K562 (cell line): ENCODE measurements around the gene PLEKHA7. TPM values are rescaled to one million over a fixed set of nuclear protein-coding genes. Genes with fewer than 3 reads are reported as not detected.

ENCODE experiments used
- IRF1 ChIP-seq: sonication (generic); formaldehyde crosslinking; IDR thresholded peaks from 2 replicates; pipeline ENCODE4 v1.8.0; 2022; ENCODE audit warnings: missing genetic modification reagents, mild to moderate bottlenecking, borderline replicate concordance
- KDM5B ChIP-seq: fragments of 200-600 bp; sonication (generic); IDR thresholded peaks from 2 replicates; pipeline ENCODE4 v1.6.1; 2012; ENCODE audit warnings: low read depth, mild to moderate bottlenecking, moderate library complexity, low read length, control low read depth, inconsistent platforms; ENCODE audit not compliant: insufficient replicate concordance
- KLF10 ChIP-seq: fragments of 250-450 bp; sonication (Bioruptor Pico); IDR thresholded peaks from 2 replicates; pipeline ENCODE4 v1.6.1; 2021; ENCODE audit warnings: matching md5 sums
- RFX1 ChIP-seq: fragments of 450-650 bp; IDR thresholded peaks from 2 replicates; pipeline ENCODE4 v1.6.1; 2016; ENCODE audit warnings: mild to moderate bottlenecking, moderate library complexity
- SREBF1 ChIP-seq: fragments of 150-350 bp; IDR thresholded peaks from 2 replicates; pipeline ENCODE4 v1.6.1; 2014; ENCODE audit warnings: antibody characterized with exemption, low read depth, low read length, borderline replicate concordance
- TSHZ1 ChIP-seq: fragments of 250-450 bp; sonication (Bioruptor Pico); IDR thresholded peaks from 2 replicates; pipeline ENCODE4 v1.4.0; 2020; ENCODE audit warnings: mild to moderate bottlenecking, moderate library complexity
- VEZF1 ChIP-seq: fragments of 200-800 bp; sonication (Bioruptor generic); IDR thresholded peaks from 2 replicates; pipeline ENCODE4 v1.6.1; 2017; ENCODE audit warnings: missing genetic modification characterization, missing compliant biosample characterization
- polyA plus RNA-seq, 8 experiments: library from polyadenylated mRNA; depleted of rRNA in 4 of 8; stranded (reverse) in 5 of 8; unstranded in 3 of 8; fragments of >200 nt; fragmentation: Nextera tagmentation in 2 of 8; fragmentation: Illumina TruSeq in 1 of 8; extraction: Ambion mirVana in 2 of 8; extraction: Trizol in 1 of 8; gene quantifications; 2 replicates each; pipeline versions ENCODE4 v1.2.1 to v1.2.3, GENCODE V29; 2011 to 2014; ENCODE audit warnings: inconsistent platforms in 1 of 8, missing spikeins in 1 of 8
- total RNA-seq, 7 experiments: library from RNA; depleted of rRNA in 6 of 7; stranded (reverse); fragments of >200 nt in 6 of 7; fragmentation: Illumina TruSeq in 2 of 7; extraction: Trizol in 2 of 7; gene quantifications; 2 replicates each; pipeline versions ENCODE4 v1.2.1 to v1.2.3, GENCODE V29; 2011 to 2021; ENCODE audit warnings: low replicate concordance in 1 of 7

The PLEKHA7 gene
- total and polyA plus RNA-seq, 9 of the 15 experiments (the other 6 are each of a cell fraction or from before 2014, with no cell fraction given) = 0.06 to 0.77 (median 0.20) TPM; not detected in 1

GRCh38 chr11:16942342-16942741 lies 71.9 kb downstream of the PLEKHA7 start (continued):
- TF ChIP-seq VEZF1 (CRISPR knock-in tag) = no peak
- no peak for TF ChIP-seq KLF10 (CRISPR knock-in tag)
- no peak for TF ChIP-seq SREBF1
- TF ChIP-seq KDM5B = no peak
- no peak for TF ChIP-seq RFX1
- no peak for TF ChIP-seq TSHZ1 (CRISPR knock-in tag)
- no peak for TF ChIP-seq IRF1 (CRISPR knock-in tag)
